NCI-H1092 (cell line): Measurements from ENCODE around the gene RADIL.

Experiments used
- DNase-seq: peaks from one replicate; lab custom pipeline; 2025; lab: John Stamatoyannopoulos, UW

Gene RADIL

DNA sequence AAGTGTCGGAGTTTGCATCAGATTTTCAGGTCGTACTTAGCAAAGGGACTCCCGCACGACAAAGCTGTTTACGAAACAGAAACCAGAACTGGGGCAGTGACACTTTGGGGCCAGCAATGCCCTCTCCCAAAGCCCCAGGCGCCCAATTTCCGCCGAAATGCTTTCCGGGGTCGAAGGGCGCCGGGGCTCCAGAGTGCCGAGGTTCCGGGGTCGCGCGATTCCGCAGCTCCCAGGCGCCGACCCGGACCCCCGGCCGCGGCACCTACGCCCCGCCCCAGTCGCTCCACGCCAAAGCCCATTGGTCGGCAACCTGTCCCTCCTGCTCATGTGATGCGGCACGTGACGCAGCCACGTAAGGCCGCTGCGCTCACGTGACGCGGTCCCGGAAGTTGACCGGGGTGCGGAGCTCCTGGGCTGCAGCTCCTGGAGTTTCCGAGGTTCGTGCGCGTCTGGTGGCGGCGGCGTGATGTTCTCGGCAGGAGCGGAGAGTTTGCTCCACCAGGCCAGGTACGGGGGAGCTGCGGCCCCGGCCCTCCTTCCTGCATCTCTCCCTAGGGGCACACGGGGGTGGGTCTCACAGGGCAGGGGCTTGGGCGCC is 108.2 kb downstream of the RADIL start, which contains the start of gene AP5Z1:
TSS of gene AP5Z1 (plus strand) at position 374 of the 598 bp plus-strand sequence. CDS start at position 467, 93 bp downstream.
- peak; percentile 95 for DNase-seq

- no peak for DNase-seq
Measured at GRCh38 chr7:4774658-4775249, 108.8 kb downstream of the RADIL start.

DNA sequence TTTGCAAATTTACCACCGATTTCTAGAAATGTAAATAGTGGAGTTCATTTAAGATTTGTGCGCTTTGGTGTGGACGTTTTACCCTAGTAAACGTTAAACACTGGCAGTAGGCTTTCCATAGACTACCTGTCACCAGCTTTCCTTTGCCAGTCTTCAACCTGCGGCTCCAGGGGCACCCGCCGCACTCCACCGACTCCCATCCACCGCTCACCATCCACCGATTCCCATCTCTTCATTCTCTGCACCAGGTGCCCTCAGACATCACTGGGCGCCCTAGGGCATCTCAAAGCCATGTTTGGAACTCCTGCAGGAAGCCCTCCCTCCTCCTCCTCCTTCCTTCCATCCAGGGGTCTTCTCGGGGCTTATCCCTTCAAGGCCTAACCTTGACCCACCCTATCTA is 109.5 kb downstream of the RADIL start:
- no peak for DNase-seq

DNA sequence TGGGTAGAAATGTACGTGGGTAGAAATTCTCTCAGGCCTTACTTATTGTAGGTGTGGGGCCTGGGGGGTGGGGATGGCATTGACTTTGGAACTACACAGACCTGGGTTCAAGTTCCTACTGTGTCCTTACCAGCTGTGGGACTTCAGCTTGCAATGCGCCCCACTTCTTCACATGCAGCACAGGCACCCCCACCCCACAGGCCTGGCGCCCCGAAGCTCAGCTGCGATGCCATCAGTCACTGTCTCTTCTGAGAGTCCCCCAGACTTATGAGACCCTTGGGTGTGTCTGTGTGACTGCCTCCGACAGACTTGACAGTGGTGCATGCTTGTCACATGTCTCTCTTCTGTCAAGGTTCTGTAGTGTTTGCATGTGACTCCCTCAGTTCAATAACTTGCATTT is 111.2 kb downstream of the RADIL start:
- DNase-seq, result no peak

DNA sequence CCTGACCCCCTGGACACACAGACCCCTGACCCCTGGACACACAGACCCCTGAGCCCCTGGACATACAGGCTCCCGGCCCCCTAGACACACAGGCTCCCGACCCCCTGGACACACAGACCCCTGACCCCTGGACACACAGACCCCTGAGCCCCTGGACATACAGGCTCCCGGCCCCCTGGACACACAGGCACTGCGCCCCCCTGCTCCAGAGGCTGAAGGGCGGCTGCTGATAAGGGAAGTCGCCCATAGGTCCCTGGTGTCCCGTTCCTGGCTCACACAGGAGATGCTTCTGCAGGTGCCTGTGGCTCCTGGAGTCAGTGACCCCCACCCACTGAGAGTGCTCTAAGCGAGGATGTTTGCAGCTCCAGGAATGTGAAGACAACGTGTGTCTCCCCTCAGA is 111.8 kb downstream of the RADIL start:
- DNase-seq, result no peak

- DNase-seq, result no peak
Measured at GRCh38 chr7:4770886-4771285, 112.6 kb downstream of the RADIL start.

- DNase-seq, result peak; percentile 32
Measured at GRCh38 chr7:4769761-4770160, 113.8 kb downstream of the RADIL start.

DNA sequence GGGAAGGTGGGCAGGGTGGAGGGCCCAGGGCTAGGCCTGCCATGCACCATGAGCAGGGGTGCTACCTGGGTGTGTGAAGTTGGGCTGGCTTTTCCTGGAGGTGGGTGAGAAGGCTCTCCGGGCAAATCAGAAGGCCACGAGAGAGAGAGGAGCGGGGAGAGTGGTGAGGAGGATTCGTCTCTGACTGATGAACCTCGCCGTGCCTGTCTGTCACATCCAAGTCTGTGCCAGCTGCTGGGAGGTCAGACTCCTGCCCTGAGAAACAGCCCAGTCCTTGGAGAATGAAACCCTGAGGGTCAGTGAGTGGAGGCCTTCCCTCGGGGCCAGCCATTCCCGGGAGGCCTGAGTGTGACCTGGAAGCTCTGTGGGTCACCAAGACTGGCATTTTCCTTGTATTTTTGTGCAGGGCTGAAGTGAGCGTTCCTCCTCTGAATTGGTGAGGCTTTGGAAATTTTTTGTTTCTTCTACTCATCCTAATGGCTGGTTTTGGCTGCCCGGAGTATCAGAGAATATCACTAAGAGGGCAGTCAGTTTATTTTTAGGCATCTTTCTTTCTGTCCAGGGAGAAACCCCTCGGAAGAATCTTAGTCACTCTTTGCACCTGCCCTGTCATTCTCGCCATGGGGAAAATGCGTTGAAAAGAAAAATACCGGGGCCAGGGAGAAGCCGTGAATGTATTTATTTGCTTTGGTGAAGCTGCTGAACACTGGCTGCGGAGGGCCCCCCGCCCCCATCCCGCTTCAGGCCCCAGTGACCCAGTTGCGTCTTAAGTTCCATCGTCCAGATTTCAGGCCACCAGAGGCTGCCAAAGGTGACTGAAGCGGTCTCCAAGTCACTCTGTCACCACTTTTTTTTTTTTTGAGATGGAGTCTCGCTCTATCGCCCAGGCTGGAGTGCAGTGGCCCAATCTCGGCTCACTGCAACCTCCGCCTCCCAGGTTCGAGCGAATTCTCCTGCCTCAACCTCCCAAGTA is 114.6 kb downstream of the RADIL start:
- no peak for DNase-seq

GRCh38 chr7:4766666-4767519 is 116.6 kb downstream of the RADIL start:
- DNase-seq, result no peak

- no peak for DNase-seq
Measured at GRCh38 chr7:4765776-4766490, 117.6 kb downstream of the RADIL start.

- no peak for DNase-seq
Measured at GRCh38 chr7:4764402-4765007, 119.0 kb downstream of the RADIL start.

DNA sequence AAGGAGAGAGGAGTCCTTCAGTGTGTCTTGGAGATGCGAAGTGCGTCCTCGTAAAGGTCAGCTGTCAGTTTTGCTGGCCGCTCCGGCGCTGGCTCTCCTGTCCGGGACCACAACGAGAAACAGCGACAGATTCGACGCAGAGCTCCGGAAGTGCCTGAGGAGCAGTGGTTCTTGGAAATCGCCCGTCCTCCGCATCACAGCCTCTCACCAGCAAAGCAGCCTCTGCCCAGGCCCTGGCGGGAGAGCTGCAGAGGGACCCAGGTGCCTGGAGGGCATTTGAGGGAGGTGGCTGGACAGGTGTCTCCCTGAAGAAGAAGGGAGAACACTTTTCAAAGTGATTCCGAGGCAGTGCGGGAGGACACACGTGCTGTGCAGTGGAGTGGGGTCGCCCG is 119.7 kb downstream of the RADIL start:
- no peak for DNase-seq

- no peak for DNase-seq
Measured at GRCh38 chr7:4763091-4763793, 120.3 kb downstream of the RADIL start.

- no peak for DNase-seq
Measured at GRCh38 chr7:4762121-4763055, 121.1 kb downstream of the RADIL start.

GRCh38 chr7:4760952-4761351 is 122.6 kb downstream of the RADIL start:
- no peak for DNase-seq

DNA sequence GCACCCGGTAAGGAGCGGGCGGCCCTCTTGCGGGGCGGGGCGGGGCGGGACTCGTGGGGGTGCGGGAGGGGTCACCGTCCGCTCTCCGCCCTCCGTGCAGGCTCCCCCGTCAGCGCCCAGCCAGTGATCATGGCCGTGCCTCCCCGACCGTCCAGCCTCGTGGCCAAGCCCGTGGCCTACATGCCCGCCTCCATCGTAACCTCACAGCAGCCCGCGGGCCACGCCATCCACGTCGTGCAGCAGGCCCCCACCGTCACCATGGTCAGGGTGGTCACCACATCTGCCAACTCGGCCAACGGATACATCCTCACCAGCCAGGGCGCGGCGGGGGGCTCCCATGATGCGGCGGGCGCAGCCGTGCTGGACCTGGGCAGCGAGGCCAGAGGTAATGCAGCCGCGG is 124.3 kb downstream of the RADIL start:
- no peak for DNase-seq

- no peak for DNase-seq
Measured at GRCh38 chr7:4758791-4759190, 124.7 kb downstream of the RADIL start.

- no peak for DNase-seq
Measured at GRCh38 chr7:4758111-4758510, 125.4 kb downstream of the RADIL start.

DNA sequence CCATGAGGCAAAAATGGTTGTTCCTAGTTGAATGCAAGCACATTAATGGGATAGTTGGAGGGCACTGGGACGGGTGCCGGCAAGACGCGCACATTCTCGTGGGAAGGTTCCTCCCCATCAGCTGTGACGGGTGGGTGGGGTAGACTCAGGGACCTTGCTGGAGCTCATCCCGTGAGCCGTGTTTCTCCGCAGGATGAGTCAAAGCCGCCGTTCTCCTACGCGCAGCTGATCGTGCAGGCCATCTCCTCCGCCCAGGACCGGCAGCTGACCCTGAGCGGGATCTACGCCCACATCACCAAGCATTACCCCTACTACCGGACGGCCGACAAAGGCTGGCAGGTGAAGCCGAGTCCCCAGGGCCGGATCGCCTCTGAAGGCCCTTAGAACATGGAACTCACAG is 128.5 kb downstream of the RADIL start:
- no peak for DNase-seq
